HG03439 (cell line): Measurements from ENCODE around the gene SMIM7.

Source experiments
- ATAC-seq: cut with Tn5 transposase; IDR thresholded peaks from one replicate; pipeline ENCODE4 v1.9.1; 2021; ENCODE audit warnings: mild to moderate bottlenecking, moderate library complexity; ENCODE audit not compliant: unreplicated experiment

Gene SMIM7

DNA sequence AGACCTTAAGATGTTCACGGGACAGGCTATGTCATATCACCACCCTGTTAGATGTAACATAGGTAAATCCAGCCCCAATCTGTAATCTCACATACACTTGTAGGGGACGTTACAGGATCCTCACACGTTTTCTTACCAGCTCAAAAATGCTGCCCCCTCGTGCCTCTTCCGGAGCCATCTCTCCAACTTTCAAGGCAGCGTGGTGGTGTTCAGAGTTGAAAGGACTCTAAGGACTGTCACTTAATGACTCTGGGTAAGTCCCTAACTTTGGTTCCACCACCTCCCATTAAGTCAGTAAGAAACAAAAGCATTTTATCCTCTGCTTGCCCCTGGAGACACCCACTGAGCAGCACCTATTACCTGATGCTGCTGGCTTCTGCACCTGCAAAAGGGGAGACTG lies 36.4 kb downstream of the SMIM7 start:
- no peak for ATAC-seq

DNA sequence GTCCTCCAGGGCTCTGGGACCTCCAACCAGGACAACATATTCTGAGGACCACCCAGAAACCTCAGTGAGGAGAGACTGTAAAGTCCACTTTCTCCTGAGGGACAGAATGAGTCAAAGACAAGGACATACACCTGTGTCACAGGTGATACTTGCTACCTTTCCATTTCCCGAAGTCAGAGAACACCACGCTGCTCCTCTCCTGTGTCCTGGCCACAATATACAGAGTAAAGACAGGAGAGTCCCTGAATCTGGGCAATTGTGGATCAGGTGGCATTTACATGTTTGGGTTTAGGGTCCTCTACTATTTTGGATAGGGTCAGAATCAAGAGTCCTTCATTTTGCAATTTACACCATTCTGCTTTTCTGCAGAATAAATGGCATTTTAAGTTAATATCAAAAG lies 36.9 kb downstream of the SMIM7 start:
- ATAC-seq = no peak

DNA sequence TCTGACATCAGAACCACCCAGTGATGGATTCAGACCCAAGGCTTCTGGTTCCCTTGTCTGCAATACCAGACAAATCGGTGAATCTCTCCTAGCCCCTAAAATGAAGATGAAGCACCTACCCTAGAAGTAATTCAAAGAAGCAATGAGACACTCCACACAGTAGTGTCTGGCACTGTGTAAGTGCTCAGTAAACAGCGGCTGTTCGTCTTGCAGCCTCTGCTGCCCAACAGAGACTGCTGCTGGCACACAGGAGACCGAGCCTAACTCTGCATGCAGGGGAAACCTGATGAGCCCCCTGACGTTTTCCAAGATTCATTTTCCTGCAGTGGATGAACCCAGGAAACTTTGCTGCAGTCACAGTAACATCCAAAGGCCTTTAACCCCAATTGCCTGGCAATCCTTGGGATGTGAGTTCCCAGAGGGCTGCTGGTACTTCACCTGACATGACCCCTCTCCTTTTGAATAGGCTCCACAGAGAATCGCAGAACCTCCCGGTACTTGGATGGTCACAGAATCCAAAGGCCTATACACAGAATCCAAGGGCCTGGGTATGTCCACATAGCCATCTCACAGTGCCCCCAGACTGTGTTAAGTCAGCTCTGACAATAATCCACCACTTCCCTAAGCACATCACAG lies 38.7 kb downstream of the SMIM7 start:
- no peak for ATAC-seq

DNA sequence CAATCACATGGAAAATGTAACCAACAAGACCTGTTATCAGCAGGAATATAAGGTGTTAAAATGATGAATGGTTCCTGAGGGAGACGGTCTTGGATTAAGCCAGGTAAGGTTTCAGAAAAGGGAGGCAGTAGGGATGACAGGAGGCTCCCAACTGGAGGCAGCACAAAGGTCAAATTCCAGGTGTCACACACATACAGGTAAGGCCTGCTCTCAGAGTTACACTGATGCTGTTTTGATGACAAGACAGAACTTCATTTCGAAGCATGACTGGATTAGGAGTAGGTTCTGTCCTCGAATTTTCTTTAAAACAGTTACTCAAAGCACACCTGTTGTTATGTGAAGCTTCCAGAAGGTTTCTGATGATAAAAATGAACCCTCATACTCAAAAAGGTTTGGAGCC lies 39.4 kb downstream of the SMIM7 start:
- ATAC-seq = no peak

DNA sequence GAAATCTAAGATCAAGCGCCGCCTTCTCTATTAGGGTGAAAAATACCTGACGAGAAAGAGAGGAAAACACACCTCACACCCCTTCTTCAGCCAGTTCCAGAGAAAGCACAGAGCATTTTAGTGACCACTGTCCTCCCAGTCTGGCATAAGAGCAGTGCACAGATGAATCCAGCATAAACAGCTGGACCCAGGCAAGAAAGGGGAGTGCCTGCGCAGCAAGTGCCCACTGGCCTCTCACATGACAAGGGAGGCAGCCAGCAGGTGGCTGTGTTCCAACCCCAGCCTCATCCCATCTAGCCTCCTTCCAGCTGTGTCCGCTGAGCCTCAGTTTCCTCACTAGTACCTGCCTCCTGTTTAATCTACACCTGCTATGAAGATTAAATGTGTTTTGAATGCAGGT lies 39.9 kb downstream of the SMIM7 start:
- no peak for ATAC-seq

DNA sequence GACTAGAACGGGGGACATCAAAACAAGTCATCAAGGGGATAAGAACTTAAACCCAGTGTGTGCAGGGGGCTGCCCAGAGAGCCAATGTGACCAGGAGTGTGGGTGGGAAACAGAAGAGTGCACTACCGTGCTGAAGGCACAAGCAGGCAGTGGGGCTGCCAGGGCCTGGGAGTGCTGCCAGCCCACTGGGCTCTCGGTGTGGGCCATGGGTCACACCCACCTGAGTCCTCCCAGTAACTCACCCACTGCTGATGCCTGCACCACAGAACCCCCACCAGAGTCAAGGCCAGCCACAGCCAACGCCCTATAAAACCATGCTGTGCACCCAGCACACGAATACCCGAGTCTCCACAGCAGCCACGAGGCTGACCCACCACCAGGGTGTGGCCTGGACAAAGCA lies 40.5 kb downstream of the SMIM7 start:
- no peak for ATAC-seq

DNA sequence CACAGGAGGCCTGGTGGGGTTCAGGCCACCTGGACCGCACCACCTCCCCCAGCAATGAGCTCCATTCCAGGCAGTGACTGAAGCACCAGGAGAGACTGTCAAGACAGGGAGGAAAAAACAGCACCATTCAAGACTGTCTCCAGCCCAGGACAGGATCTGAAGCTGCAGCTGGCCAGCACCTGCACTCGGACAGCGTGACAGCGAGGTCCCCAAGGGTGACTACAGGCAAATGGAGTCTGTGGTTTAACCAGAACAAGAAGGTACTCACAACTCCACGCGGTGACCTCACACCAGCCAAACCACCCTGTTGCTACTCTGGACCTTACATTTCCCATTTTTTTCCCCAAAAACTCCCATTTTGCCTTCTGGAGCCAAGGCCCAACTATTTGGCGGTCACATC lies 41.7 kb downstream of the SMIM7 start:
- no peak for ATAC-seq

DNA sequence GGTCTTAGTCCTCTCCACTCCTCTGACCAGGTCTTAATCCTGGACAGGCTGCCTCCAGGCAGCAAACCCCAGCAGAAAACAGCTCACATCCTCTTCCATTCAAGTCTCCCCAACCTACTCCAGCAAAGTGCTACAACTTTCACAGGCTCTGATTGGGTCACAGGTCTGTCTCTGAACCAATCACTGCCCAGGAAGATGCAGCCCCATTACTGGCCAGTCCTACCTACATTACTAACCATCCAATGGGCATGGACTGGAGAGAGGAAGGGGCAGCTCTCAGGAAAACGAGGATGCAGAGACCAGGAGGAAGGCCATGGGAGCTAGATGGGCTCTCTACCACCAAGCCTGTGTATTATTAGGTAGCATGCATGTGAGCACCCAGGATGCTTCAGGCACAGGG lies 44.1 kb downstream of the SMIM7 start:
- ATAC-seq = no peak

DNA sequence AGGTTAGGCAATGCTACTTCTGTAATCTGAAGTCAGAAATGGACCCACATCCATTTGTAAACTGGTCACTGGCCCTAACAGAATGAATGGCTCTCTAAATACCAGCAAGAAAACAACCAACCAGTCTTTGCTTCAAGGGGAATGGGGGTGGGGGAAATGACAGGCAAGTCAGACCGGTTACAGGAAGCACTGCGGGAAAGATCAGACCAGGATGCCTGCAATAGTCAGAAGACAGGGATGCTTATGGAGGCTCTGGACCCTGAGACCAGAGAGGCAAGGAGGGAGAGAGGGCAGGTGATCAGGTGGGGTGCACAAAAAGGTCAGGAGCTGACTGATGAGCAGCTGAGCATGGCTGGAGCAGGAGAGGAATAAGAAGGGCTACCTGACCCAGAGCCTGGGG lies 45.0 kb downstream of the SMIM7 start:
- ATAC-seq = no peak

DNA sequence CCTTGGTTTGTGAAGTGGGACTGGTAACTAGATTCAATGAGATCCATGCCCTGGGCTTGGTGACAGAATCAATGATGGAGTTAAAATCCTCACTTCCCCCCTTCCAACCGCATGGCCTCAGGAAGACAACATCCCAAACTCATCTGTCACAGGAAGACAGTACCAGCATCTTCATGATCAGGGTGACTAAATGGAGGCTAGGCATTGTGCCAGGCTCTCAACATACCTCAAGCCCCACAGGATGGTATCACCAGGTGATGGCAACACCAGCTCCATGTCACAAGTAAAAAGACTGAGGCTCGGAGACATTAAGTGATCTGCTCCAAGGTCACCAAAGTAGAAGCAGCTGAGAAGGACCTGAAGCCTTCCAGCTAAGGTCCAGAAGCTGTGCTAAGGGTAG lies 46.1 kb downstream of the SMIM7 start:
- ATAC-seq = no peak

DNA sequence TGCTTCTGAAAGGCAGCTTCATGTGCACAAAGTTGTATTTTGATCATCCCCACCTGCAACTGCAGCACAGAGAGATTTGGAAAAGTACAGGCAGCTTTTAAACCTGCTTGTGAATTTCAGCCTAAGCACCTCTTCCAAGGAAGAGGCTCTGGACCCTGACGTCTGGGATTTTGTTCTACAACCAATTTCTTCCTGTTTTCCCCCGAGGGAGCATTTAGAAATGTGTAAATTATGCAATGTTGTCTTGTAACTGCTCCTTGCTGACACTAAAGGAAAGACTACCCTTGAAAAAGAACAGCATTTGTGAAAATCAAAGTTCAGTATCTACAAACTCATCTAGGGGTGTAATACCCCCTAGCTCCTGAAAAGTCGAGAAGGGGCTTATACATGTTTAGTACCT lies 47.3 kb downstream of the SMIM7 start:
- no peak for ATAC-seq

DNA sequence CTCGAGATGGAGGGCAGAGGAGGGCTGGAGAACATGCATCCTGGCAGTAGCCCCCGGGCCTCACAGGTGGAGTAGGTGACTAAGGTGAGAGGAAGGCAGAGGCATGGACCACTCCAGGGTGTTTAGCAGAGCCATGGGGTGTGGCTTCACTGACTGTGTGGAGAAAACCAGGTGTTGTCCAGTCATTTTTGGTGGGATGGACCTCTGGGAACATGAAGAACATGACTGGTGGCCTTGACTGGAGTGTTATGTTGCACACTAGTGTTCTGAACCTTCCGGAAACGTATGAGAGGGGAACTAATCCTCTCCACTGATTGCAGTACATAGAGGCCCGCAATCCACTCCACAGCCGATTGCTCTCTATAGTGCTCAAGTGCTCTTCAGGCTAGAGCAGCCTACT lies 48.8 kb downstream of the SMIM7 start:
- ATAC-seq = no peak

DNA sequence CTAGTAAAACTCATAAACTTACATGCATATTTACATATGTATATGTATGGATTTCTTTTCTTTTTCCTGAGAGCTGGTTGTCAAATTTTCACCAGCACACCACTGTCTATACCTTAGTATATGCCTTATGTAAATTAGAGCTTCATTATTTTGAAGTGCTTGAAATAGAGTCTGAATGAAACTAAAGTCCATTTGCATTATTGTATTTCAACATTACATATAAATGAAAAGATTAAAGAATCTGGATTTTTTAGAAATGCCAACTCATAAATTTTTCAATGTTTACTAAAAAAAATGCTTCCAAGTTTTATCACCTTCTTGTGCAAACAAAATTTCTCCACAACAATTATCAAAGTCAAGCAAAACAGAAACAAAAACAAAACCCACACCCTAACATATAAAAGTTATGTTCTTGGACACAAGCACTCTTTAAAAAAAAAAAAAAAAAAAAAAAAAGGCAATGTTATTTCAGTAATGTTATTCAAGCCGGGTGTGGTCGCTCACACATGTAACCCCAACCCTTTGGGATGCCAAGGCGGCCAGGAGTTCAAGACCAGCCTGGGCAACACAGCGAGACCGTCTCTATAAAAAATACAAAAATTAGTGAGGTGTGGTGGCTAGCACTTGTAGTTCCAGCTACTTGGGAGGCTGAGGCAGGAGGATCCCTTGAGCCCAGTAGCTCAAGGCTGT lies 50.3 kb downstream of the SMIM7 start:
- no peak for ATAC-seq

DNA sequence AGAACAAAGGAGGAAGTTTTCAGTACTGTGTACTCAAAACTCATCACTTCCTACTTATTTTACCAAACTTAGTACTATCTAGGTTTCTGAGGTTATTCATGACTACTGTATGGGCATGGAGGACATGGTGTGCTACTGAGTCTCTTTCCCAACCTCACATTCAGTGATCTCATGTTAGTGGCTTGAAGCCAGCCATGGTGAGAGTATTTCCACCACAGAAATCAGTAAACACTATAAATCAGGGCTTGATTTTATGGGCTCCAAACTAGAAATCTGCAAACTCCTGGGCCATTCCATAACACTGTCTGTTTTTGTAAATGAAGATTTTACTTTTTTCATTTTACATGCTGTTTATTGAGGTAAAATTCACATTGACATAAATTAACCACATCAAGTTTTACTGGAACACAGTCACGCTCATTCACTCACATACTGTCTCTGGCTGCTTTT lies 51.6 kb downstream of the SMIM7 start:
- ATAC-seq = no peak

DNA sequence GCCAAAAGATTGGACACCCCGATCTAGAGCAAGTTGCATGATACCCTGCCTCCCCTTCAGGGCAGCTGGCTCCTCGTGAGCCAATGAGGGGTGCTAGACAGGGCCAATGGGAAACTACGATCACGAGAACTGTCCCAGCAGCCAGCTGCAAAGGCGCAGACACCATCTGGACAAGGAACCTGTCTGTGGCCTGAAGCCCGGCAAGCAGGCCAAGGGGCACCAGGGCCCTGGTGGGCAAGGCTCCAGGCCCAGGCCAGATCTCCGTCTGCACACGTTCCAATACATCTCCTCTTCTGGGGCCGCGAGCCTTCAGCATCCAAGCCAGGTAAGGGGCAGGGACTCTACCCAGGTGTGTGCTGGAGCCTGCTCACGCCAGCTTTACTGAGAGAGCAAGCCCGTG lies 52.1 kb downstream of the SMIM7 start:
- ATAC-seq = no peak

DNA sequence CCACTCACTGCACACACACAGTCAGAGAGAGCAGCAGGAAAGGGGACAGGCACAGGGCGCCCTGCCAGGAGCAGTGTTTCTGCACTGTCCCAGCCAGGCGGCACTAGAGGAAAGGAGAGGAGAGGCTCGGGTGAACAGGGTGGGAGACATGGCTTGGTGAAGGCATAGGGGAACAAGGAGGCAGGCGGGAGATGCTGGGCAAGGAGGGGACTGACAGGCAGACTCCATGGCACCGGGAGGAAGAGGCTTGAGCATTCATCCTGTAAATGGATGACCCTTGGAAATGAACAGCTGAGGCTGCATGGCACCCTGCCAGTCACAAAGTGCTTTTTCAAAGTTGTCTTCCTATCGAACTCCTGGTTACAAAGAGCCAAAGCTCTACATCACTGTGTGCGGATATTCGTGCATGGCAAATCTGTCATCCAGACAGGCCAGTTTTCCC lies 54.4 kb downstream of the SMIM7 start:
- ATAC-seq = no peak

DNA sequence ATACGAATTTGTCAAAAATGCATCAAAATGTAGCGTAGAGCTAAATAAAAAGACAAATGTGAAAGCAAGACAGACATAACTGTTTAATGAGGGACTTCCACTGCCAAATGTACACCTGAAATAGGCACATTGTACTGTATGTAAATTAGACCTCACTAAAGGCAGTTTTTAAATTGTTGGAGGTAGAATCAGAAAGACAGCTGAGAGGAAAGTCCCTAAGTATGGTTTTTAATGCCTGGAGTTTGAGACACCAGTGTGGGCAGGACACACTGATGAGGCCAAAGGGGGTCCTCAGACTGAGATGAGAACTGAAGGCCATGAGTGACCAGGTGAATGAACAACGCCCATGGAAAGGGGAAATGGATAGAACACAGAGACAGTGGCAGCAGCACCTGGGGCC lies 54.8 kb downstream of the SMIM7 start:
- no peak for ATAC-seq

DNA sequence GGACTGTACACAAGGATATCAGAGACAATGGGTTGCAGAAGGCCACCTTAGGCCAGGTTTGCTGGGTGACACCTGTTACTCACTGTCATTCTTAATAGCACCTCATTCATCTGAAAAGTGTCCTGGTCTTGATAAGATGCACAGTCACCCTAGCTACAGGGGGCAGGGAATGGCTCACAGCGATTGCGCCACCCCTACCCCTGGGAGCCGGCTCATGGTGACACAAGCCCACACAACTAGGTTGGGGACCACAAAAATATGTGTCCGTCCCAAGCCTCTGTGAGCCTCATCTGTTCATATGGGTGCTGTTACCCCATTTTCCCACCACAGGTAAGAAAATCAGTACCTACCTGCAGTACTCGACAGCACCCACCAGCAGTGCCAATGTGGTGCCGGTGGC lies 55.3 kb downstream of the SMIM7 start:
- no peak for ATAC-seq

DNA sequence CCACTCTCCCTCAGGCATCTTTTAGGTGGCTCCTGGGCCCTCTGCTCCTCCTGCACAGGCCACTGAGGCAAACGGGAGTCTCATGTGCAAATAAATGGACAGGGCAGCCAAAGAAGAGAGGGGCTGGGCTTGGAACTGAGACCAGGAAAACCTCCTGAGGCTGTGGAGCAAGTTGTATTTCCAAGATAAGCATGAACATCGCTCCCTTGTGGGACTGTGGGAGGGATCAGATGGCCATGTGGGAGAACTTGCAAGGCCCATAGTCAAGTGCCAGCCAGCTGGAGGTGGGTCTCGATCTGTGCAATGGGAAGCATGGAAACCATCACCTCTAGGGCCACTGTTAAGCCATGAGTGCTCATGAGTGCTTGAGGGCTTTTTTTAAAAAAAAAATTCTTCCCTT lies 56.9 kb downstream of the SMIM7 start:
- no peak for ATAC-seq

DNA sequence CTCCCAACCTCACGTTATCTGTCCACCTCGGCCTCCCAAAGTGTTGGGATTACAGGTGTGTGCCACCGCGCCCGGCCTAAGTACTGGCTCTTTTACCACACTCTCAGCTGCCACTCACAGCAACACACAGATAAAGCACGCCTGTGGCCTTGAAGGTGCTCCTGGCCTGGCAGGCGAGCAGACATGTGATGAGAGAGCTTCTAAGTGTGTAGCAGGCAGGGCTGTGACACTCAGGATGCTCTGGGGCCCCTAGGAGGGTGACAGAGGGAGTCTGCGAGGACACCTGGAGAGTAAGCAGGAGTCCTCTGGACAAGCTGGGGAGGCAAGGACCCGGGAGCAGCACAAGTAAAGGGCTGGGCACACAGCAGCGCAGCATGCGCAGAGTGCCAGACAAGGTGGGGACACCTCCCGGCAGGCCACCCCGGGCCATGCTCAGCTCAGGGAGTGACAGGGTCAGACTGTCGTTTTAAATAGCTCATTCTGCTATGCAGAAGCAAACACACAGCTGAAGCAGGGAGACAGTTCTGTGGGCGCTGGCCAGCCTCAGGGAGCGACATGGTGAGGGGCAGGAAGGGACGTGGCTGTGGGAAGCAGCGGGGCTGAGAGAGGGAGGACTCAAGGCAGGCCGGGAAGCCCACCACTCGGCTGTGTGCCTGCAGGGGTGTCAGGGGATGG lies 58.4 kb downstream of the SMIM7 start:
- ATAC-seq = no peak

DNA sequence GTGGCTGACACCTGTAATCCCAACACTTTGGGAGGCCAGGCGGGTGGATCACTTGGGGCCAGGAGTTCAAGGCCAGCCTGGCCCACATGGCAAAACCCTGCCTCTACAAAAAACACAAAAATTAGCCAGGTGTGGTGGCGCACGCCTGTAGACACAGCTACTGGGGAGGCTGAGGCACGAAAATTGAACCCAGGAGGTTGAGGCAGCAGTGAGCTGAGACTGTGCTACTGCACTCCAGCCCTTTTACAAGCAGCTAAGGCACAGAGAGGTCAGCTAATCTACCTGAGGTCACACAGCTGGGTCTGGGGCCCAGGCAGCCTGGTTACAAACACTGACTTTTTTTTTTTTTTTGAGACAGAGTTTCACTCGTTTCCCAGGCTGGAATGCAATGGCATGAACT lies 59.1 kb downstream of the SMIM7 start:
- no peak for ATAC-seq

DNA sequence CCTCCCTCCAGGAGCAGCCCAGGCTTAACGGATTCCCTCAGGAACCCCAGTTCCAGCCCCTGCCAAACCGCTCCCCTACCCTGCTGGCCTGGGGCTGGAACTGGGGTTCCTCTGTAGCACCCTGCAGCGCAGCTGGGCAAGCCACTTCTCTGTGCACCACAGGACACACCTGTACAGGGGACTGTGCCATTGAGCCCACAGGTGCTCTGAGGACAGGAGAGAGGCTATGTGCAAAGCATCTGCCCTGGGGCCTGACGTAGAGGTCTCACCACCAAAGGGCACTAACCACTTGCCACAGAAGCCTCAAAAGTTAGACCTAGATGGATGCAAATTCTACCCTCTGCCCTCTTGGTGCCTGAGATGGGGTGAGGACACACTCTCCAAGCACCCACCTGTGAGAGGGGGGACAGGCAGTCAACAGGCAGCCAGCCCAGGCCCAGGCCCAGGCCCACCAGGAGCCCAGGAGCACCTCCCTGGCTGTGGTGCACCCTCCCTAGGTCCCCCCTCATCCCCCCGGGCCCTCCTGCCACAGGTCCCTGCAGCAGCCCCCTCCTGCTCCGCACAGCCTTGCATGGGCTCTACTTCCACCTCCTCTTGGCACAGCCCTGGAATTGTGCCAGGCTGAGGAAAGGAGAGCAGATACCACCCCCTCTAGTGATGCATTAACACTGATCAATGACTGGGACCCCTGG lies 60.1 kb downstream of the SMIM7 start:
- ATAC-seq = no peak
